ENCODE results near the gene DMRTB1. TPM values are rescaled to one million over a fixed set of nuclear protein-coding genes. Genes with fewer than 3 reads are reported as not detected.

Gene DMRTB1
- total and polyA plus RNA-seq, 2 of the 8 experiments (the other 6 are each of a cell fraction or from before 2014, with no cell fraction given): 0.06 to 0.35 TPM

DNA sequence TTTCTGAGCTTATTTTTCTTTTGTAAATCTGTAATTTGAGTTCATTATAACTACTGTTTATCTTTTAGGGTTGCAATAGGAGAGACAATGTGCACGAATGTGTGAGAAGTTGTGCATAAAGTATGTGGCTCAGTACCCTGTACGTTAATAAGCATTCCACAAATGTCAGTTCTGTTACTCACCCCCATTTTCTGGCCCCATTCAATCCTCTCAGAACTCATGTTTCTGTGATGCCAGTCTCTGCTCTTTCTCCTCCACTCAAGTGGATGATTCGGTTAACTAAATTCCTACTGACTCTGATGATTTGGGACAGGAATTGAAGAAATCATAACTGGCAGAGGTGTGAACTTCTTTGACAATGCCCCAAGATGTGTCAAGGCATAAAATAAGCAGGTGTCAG lies 10.2 kb upstream of the DMRTB1 start:
- FAIRE-seq (peak; percentile 28), DNase-seq (ENCODE audit: low read depth in 1 of 2, low spot score in 2 of 2) (no peak)
- H3K9ac ChIP-seq (replicated peaks in 1 of 4; ENCODE audit: extremely low read depth in 1 of 4, low read depth in 3 of 4, low read length in 3 of 4): no peak overlapping the region
- peak overlapping the region in 1 of 4 experiments; percentile 33; a peak in 1 of 8 replicates for H3K4me3 ChIP-seq (ENCODE audit: extremely low read depth in 1 of 4, insufficient read depth in 2 of 4, low read depth in 3 of 4, low read length in 4 of 4)
- no peak overlapping the region for H3K14ac ChIP-seq (ENCODE audit: insufficient read length)
- peak overlapping the region; percentile 30 to 59; a peak in 3 of 4 replicates for H3K4me2 ChIP-seq (ENCODE audit: insufficient read depth in 1 of 2, low read depth in 2 of 2, low read length in 2 of 2)
- no peaks in the 10 kb centered on the region for H3K36me3 ChIP-seq (ENCODE audit: control insufficient read depth in 2 of 4, insufficient read depth in 4 of 4, low read length in 3 of 4)
- no peak overlapping the region for H3K23ac ChIP-seq (ENCODE audit: insufficient read length)
- no peak overlapping the region; the same call in 1 of the 2 replicates for H2BK12ac ChIP-seq (ENCODE audit: low read depth, low read length)
- ChIA-PET CTCF (ENCODE audit: partially characterized antibody) (interaction anchor here (0.8 to 14.1 kb wide), 19 partner anchors 8 to 278 kb away, joined by 3 to 248 read pairs (median 4); partner anchors contain the start of gene DMRTB1), POLR2A (ENCODE audit: partially characterized antibody) (interaction anchor here (0.6 to 2.9 kb wide), 11 partner anchors 10 to 128 kb away, joined by 3 to 34 read pairs (median 3); partner anchors contain the start of gene DMRTB1)
- no peak overlapping the region for H2BK15ac ChIP-seq (ENCODE audit: low read length)
- H2AK5ac ChIP-seq (ENCODE audit: low read depth, low read length): 0 out of 2 replicates have a peak overlapping the region, but pooled peaks have one; percentile 8
- no peaks in the 10 kb centered on the region for H3K79me2 ChIP-seq (ENCODE audit: control insufficient read depth in 1 of 2, insufficient read depth in 2 of 2, low read length in 2 of 2)
- H3K9me3 ChIP-seq (ENCODE audit: insufficient read depth in 2 of 2, low read depth in 1 of 2, low read length in 1 of 2): peaks cover 4 to 7% of the 10 kb centered on the region in 2 experiments; a peak in 2 of 4 replicates
- 0 out of 2 replicates have a peak overlapping the region, but pooled peaks have one; percentile 44 for H3K27ac ChIP-seq (ENCODE audit: low read depth, low read length)
- WGBS, 2 experiments (ENCODE audit: extremely low coverage in 1 of 2, insufficient coverage in 1 of 2, insufficient read length in 1 of 2, insufficient replicate concordance in 2 of 2, low coverage in 1 of 2, low lambda C conversion rate in 2 of 2, missing lambda C conversion rate in 1 of 2): 35% methylated on average over 3 of the region's 3 CpGs; no CpG with 5 or more reads in 1 of the 2 experiments
- peak overlapping the region; percentile 92 for H4K91ac ChIP-seq (replicated peaks; ENCODE audit: insufficient read length, low read length)
- peak overlapping the region; percentile 96; the same call in 1 of the 2 replicates for H2BK5ac ChIP-seq (ENCODE audit: low read depth, low read length)
- H3K79me1 ChIP-seq (ENCODE audit: low read depth, low read length): no peaks in the 10 kb centered on the region
- H3K56ac ChIP-seq (replicated peaks; ENCODE audit: insufficient read length, low read depth, low read length): peak overlapping the region; percentile 12
- H4K5ac ChIP-seq (ENCODE audit: insufficient read length, low read depth, low read length): peak overlapping the region; percentile 84
- H2AFZ ChIP-seq (ENCODE audit: low read length): no peak overlapping the region
- no peaks in the 10 kb centered on the region for H4K20me1 ChIP-seq (replicated peaks in 1 of 2; ENCODE audit: control insufficient read depth in 1 of 2, insufficient read depth in 2 of 2, low read length in 2 of 2)
- H4K8ac ChIP-seq (ENCODE audit: extremely low read depth, insufficient read depth, low read length): no peak overlapping the region
- H3K4me1 ChIP-seq (replicated peaks in 1 of 4; ENCODE audit: control insufficient read depth in 3 of 4, insufficient read depth in 4 of 4, low read length in 3 of 4): peaks cover 3 to 24% (median 19%) of the 10 kb centered on the region in 4 experiments
- H3K23me2 ChIP-seq (ENCODE audit: low read depth, low read length): no peaks in the 10 kb centered on the region
- H2BK120ac ChIP-seq (replicated peaks; ENCODE audit: low read depth, low read length): peak overlapping the region; percentile 99
- H3K27me3 ChIP-seq (replicated peaks in 1 of 4; ENCODE audit: control insufficient read depth in 3 of 4, extremely low read depth in 1 of 4, insufficient read depth in 3 of 4, low read length in 3 of 4): no peaks in the 10 kb centered on the region; a peak in 1 of 7 replicates
- peak overlapping the region; percentile 89 for H3K18ac ChIP-seq (ENCODE audit: extremely low read depth, low read length)
- H2BK20ac ChIP-seq (ENCODE audit: low read length): peak overlapping the region; percentile 36; the same call in 1 of the 2 replicates
- no peak overlapping the region for H3K4ac ChIP-seq (replicated peaks; ENCODE audit: insufficient read length, low read depth, low read length)
- TF ChIP-seq SP4 (IDR thresholded peaks at IDR 0.05; ENCODE audit: low read length) (no peak), CHD1 (IDR thresholded peaks at IDR 0.05; ENCODE audit: low read depth, low read length) (no peak), NANOG (IDR thresholded peaks at IDR 0.05; ENCODE audit: insufficient read depth, low read depth, low read length, poor library complexity, severe bottlenecking) (no peak), JUND (IDR thresholded peaks at IDR 0.05; ENCODE audit: low read length) (no peak), HDAC6 (IDR thresholded peaks at IDR 0.05; ENCODE audit: low read depth, low read length) (no peak), JUN (IDR thresholded peaks at IDR 0.05; ENCODE audit: low read depth, low read length) (no peak), RFX5 (IDR thresholded peaks at IDR 0.05; ENCODE audit: borderline replicate concordance, low read depth, low read length) (no peak), CREB1 (IDR thresholded peaks at IDR 0.05) (no peak), SP2 (IDR thresholded peaks at IDR 0.05; ENCODE audit: low read length) (no peak)
- TF ChIP-seq, protein P1, sequence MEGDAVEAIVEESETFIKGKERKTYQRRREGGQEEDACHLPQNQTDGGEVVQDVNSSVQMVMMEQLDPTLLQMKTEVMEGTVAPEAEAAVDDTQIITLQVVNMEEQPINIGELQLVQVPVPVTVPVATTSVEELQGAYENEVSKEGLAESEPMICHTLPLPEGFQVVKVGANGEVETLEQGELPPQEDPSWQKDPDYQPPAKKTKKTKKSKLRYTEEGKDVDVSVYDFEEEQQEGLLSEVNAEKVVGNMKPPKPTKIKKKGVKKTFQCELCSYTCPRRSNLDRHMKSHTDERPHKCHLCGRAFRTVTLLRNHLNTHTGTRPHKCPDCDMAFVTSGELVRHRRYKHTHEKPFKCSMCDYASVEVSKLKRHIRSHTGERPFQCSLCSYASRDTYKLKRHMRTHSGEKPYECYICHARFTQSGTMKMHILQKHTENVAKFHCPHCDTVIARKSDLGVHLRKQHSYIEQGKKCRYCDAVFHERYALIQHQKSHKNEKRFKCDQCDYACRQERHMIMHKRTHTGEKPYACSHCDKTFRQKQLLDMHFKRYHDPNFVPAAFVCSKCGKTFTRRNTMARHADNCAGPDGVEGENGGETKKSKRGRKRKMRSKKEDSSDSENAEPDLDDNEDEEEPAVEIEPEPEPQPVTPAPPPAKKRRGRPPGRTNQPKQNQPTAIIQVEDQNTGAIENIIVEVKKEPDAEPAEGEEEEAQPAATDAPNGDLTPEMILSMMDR (IDR thresholded peaks at IDR 0.05; ENCODE audit: control extremely low read depth in 1 of 3, insufficient read depth in 1 of 3, low read depth in 1 of 3, low read length in 3 of 3): no peak
- TF ChIP-seq, protein P2, sequence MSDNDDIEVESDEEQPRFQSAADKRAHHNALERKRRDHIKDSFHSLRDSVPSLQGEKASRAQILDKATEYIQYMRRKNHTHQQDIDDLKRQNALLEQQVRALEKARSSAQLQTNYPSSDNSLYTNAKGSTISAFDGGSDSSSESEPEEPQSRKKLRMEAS (IDR thresholded peaks at IDR 0.05): no peak
